Spleen (tissue), 11 donors: ENCODE results near the gene BRINP2. TPM values are rescaled to one million over a fixed set of nuclear protein-coding genes. Genes with fewer than 3 reads are reported as not detected.

Experiments
- DNase-seq: peaks from one replicate; pipeline ENCODE4 v3.0.0-alpha.2; 2020
- H3K27ac ChIP-seq, 8 donors: fragments of 200-600 bp; sonication (generic) in 7 of 8; 1 replicate in 4 of 8; 2 replicates in 4 of 8; pipeline versions ENCODE4 v1.5.0 to v1.8.0; 2016 to 2021; ENCODE audit warnings: inconsistent platforms in 4 of 8, mild to moderate bottlenecking in 4 of 8, moderate library complexity in 1 of 8
- H3K27me3 ChIP-seq, 7 donors: fragments of 200-600 bp; sonication (generic) in 6 of 7; replicated peaks in 1 of 7; 1 replicate in 4 of 7; 2 replicates in 3 of 7; pipeline versions ENCODE4 v1.5.0 to v1.8.0; 2016 to 2021; ENCODE audit warnings: inconsistent platforms in 3 of 7, mild to moderate bottlenecking in 1 of 7
- H3K36me3 ChIP-seq, 6 donors: fragments of 200-600 bp; sonication (generic) in 5 of 6; 1 replicate in 4 of 6; 2 replicates in 2 of 6; pipeline versions ENCODE4 v1.5.0 to v1.8.0; 2016 to 2021; ENCODE audit warnings: inconsistent platforms in 2 of 6
- H3K4me1 ChIP-seq, 6 donors: fragments of 200-600 bp; sonication (generic) in 5 of 6; 1 replicate in 3 of 6; 2 replicates in 3 of 6; pipeline versions ENCODE4 v1.5.0 to v1.8.0; 2016 to 2021; ENCODE audit warnings: inconsistent platforms in 3 of 6
- H3K4me3 ChIP-seq, 8 donors: fragments of 200-600 bp; sonication (generic) in 7 of 8; 1 replicate in 4 of 8; 2 replicates in 4 of 8; pipeline versions ENCODE4 v1.5.0 to v1.8.0; 2016 to 2021; ENCODE audit warnings: inconsistent platforms in 4 of 8, mild to moderate bottlenecking in 4 of 8, moderate library complexity in 2 of 8
- H3K9me3 ChIP-seq, 8 donors: fragments of 200-600 bp; sonication (generic) in 7 of 8; 1 replicate in 4 of 8; 2 replicates in 4 of 8; pipeline versions ENCODE4 v1.5.0 to v1.8.0; 2016 to 2021; ENCODE audit warnings: inconsistent platforms in 4 of 8
- CTCF ChIP-seq, 11 experiments: fragments of 200-600 bp in 7 of 11; fragments of 450-650 bp in 4 of 11; sonication (generic) in 4 of 11; IDR thresholded peaks in 8 of 11; conservative IDR thresholded peaks in 3 of 11; 1 replicate in 7 of 11; 2 replicates in 4 of 11; pipeline versions ENCODE4 v1.4.0 to v1.8.0; 2016 to 2021; ENCODE audit warnings: antibody characterized with exemption in 11 of 11, inconsistent platforms in 4 of 11, mild to moderate bottlenecking in 1 of 11
- POLR2A ChIP-seq, 3 donors: fragments of 450-650 bp; IDR thresholded peaks; one replicate each; pipeline ENCODE4 v1.5.1; 2017; ENCODE audit warnings: antibody characterized with exemption in 3 of 3, mild to moderate bottlenecking in 1 of 3
- POLR2AphosphoS5 ChIP-seq, 3 donors: sonication (generic); formaldehyde crosslinking; IDR thresholded peaks; one replicate each; pipeline ENCODE4 v1.5.1; 2017; ENCODE audit warnings: antibody characterized with exemption in 3 of 3
- whole genome bisulfite sequencing, 5 donors: extraction: QIAGEN DNeasy Blood & Tissue Kit in 3 of 5; methylation state at CpG; one replicate each; pipeline versions ENCODE4 v1.1.5 to v1.1.7; 2013 to 2018; 5-methylcytosine and 5-hydroxymethylcytosine counted together
- intact Hi-C: fragments of 100-400 bp; cut with DNase I; formaldehyde crosslinking; loops from one replicate; pipeline ENCODE4 v1.15.0; 2023; ENCODE audit warnings: low total_unique reads
- polyA plus RNA-seq, 3 donors: library from polyadenylated mRNA; stranded (reverse); fragments of 200-250 nt; gene quantifications; one replicate each; pipeline ENCODE4 v1.2.1, GENCODE V29; 2013
- total RNA-seq, 7 donors: library from RNA; depleted of rRNA in 3 of 7; stranded (reverse); fragments of >200 nt in 3 of 7; fragmentation: NEBNext Ultra II Directional in 4 of 7; extraction: Animal tissue kit (Norgen Biotek cat#: 25700) in 4 of 7; gene quantifications; one replicate each; pipeline versions ENCODE4 v1.1.0 to v1.2.1, GENCODE V29; 2016 to 2021
- donor health status: healthy with polysubstance abuse.
- donor health status: DM: no; HTN: no; CAD: no; lungs with moderate emphysema.
- donor health status: DM: no; HTN: no; CAD: no.
- donor health status: Bipolar disorder and iron deficiency.
- donor health status: healthy.
- donor health status: DM: no; HTN: no; CAD: no.
- donor health status: DM: yes; HTN: yes; CAD: no.

BRINP2 gene
- total and polyA plus RNA-seq, 10 donors, result 0.33 to 1.5 (median 0.74) TPM

DNA sequence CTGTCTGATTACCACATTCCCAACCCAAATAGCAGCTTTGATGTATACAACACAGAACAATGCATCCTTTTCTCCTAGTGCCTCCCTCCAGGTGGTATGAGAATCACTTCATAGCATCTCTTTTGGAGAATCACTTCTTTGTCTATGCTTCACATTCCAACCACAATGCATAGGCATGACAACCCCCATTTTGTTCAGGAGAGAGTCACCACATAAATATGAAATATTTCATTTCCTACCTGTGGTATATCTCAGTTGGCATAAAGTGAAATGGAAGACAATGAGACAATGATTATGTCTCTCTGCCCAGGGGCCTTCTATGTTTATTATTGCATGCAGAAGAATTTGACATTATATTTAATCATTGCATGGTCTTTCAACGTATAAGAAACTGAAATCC is 112.2 kb downstream of the BRINP2 start:
- TF ChIP-seq CTCF (IDR thresholded peaks at IDR 0.05 in 8 of 11, conservative IDR thresholded peaks at IDR 0.05 in 3 of 11), result no peak
- TF ChIP-seq POLR2AphosphoS5 (IDR thresholded peaks at IDR 0.05), result no peak
- no peak for TF ChIP-seq POLR2A (IDR thresholded peaks at IDR 0.05)
- H3K4me3 ChIP-seq, result no peak overlapping the region
- DNase-seq, result no peak
- no peaks in the 10 kb centered on the region for H3K4me1 ChIP-seq
- intact Hi-C loops, result no loop called here
- H3K36me3 ChIP-seq, result no peaks in the 10 kb centered on the region
- H3K27ac ChIP-seq, result no peak overlapping the region
- H3K9me3 ChIP-seq, result no peaks in the 10 kb centered on the region
- 56 to 77% (median 64%) methylated on average over 1 of the region's 1 CpG for WGBS, 5 donors
- H3K27me3 ChIP-seq, result no peaks in the 10 kb centered on the region

DNA sequence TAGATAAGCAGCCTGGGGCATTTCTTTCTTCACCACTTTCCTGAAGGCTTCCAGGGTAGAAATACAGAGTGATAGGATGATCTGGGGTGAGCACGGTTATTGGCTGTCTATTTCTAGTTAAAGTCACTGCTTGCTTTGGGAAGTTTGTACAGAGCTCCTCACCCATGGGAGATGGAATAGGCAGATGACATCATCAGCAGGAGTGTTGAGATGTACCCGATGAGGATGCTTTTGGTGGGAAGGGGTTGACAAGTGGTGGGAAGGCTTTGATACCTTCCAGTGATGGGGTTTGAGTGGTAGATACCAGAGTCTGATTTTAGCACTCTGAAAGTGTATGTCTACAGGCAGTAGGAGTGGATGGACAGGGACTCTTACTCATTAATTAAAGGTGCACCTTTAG is 112.6 kb downstream of the BRINP2 start:
- Histone ChIP-seq H3K27me3 (no peaks in the 10 kb centered on the region), H3K4me3 (no peak overlapping the region), H3K4me1 (no peaks in the 10 kb centered on the region), H3K36me3 (no peaks in the 10 kb centered on the region), H3K9me3 (no peaks in the 10 kb centered on the region), H3K27ac (no peak overlapping the region)
- intact Hi-C loops, result no loop called here
- 86 to 94% (median 89%) methylated on average over 2 of the region's 2 CpGs for WGBS, 5 donors
- DNase-seq, result no peak
- no peak for TF ChIP-seq POLR2A (IDR thresholded peaks at IDR 0.05)
- no peak for TF ChIP-seq POLR2AphosphoS5 (IDR thresholded peaks at IDR 0.05)
- TF ChIP-seq CTCF (IDR thresholded peaks at IDR 0.05 in 8 of 11, conservative IDR thresholded peaks at IDR 0.05 in 3 of 11), result no peak

DNA sequence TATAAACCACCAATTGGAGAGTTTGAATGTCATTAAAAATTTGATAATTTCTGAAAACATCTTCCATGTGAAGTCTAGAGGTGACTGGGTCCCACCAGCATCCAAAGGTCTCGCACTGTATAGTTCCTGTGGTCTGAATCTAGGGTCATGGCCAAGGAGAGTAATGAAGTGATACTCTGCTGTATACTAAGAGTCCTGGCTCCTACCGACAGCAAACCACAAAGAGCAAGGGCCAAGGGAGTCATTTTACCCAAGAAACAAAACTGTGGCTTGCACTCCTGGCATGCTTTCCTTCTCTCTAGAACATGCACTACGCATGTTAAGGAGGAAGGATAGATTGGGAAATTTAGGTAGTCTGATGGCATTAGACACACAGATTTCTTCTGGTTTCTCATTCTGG is 115.6 kb downstream of the BRINP2 start:
- no peak for TF ChIP-seq POLR2A (IDR thresholded peaks at IDR 0.05)
- no peak overlapping the region for H3K27ac ChIP-seq
- DNase-seq, result no peak
- H3K36me3 ChIP-seq, result no peaks in the 10 kb centered on the region
- no peaks in the 10 kb centered on the region for H3K27me3 ChIP-seq
- intact Hi-C loops, result no loop called here
- no peaks in the 10 kb centered on the region for H3K9me3 ChIP-seq
- H3K4me3 ChIP-seq, result no peak overlapping the region
- H3K4me1 ChIP-seq, result no peaks in the 10 kb centered on the region
- WGBS, 5 donors, result 78 to 89% (median 86%) methylated on average over 3 of the region's 3 CpGs

GRCh38 chr1:177287270-177287669 is 116.5 kb downstream of the BRINP2 start:
- Histone ChIP-seq H3K27me3 (no peaks in the 10 kb centered on the region), H3K4me1 (no peaks in the 10 kb centered on the region), H3K4me3 (no peak overlapping the region), H3K36me3 (no peaks in the 10 kb centered on the region), H3K9me3 (no peaks in the 10 kb centered on the region), H3K27ac (no peak overlapping the region)
- intact Hi-C loops, result no loop called here
- DNase-seq, result no peak
- TF ChIP-seq POLR2AphosphoS5 (IDR thresholded peaks at IDR 0.05) (no peak), CTCF (IDR thresholded peaks at IDR 0.05 in 8 of 11, conservative IDR thresholded peaks at IDR 0.05 in 3 of 11) (no peak), POLR2A (IDR thresholded peaks at IDR 0.05) (no peak)

GRCh38 chr1:177287994-177288393 is 117.2 kb downstream of the BRINP2 start:
- Histone ChIP-seq H3K36me3 (no peaks in the 10 kb centered on the region), H3K27me3 (no peaks in the 10 kb centered on the region), H3K4me1 (no peaks in the 10 kb centered on the region), H3K9me3 (no peaks in the 10 kb centered on the region), H3K27ac (no peak overlapping the region), H3K4me3 (no peak overlapping the region)
- WGBS, 5 donors, result 47 to 67% (median 53%) methylated on average over 2 of the region's 2 CpGs
- TF ChIP-seq POLR2A (IDR thresholded peaks at IDR 0.05) (no peak), POLR2AphosphoS5 (IDR thresholded peaks at IDR 0.05) (no peak), CTCF (IDR thresholded peaks at IDR 0.05 in 8 of 11, conservative IDR thresholded peaks at IDR 0.05 in 3 of 11) (no peak)
- DNase-seq, result no peak
- intact Hi-C loops, result no loop called here
